GM19467 (cell line): Measurements from ENCODE around the gene SPTBN1.
A peak's percentile ranks its signal among the peaks of the same experiment; 100 is the strongest.

Experiments used
- ATAC-seq: cut with Tn5 transposase; IDR thresholded peaks from one replicate; pipeline ENCODE4 v1.9.1; 2021; ENCODE audit warnings: mild to moderate bottlenecking, moderate library complexity; ENCODE audit not compliant: unreplicated experiment

SPTBN1 gene

GRCh38 chr2:54603357-54603756 is 147.2 kb downstream of the SPTBN1 start:
- ATAC-seq, result no peak

GRCh38 chr2:54603796-54604195 is 147.7 kb downstream of the SPTBN1 start:
- ATAC-seq, result no peak

- ATAC-seq, result peak; percentile 35
These were observed 148.7 kb downstream of the SPTBN1 start for GRCh38 chr2:54604871-54605270.

- no peak for ATAC-seq
These were observed 149.7 kb downstream of the SPTBN1 start for GRCh38 chr2:54605836-54606235.

GRCh38 chr2:54606393-54606958 is 150.3 kb downstream of the SPTBN1 start:
- ATAC-seq, result no peak

GRCh38 chr2:54608224-54608623 is 152.1 kb downstream of the SPTBN1 start:
- no peak for ATAC-seq

GRCh38 chr2:54609241-54609640 is 153.1 kb downstream of the SPTBN1 start:
- ATAC-seq, result no peak

GRCh38 chr2:54609647-54610046 is 153.5 kb downstream of the SPTBN1 start:
- no peak for ATAC-seq

- ATAC-seq, result no peak
These were observed 154.6 kb downstream of the SPTBN1 start for GRCh38 chr2:54610700-54611099.

- no peak for ATAC-seq
These were observed 155.9 kb downstream of the SPTBN1 start for GRCh38 chr2:54611830-54612545.

GRCh38 chr2:54613386-54613785 is 157.3 kb downstream of the SPTBN1 start:
- no peak for ATAC-seq

- no peak for ATAC-seq
These were observed 157.7 kb downstream of the SPTBN1 start for GRCh38 chr2:54613794-54614257.

- no peak for ATAC-seq
These were observed 158.7 kb downstream of the SPTBN1 start for GRCh38 chr2:54614819-54615218.

GRCh38 chr2:54615832-54616534 is 159.9 kb downstream of the SPTBN1 start:
- ATAC-seq, result no peak

GRCh38 chr2:54617409-54617808 is 161.3 kb downstream of the SPTBN1 start:
- no peak for ATAC-seq

GRCh38 chr2:54618646-54619565 is 162.8 kb downstream of the SPTBN1 start:
- ATAC-seq, result no peak

- ATAC-seq, result no peak
These were observed 163.6 kb downstream of the SPTBN1 start for GRCh38 chr2:54619660-54620231.

- ATAC-seq, result no peak
These were observed 164.8 kb downstream of the SPTBN1 start for GRCh38 chr2:54620948-54621347.

- no peak for ATAC-seq
These were observed 168.5 kb downstream of the SPTBN1 start for GRCh38 chr2:54624591-54625071.

- no peak for ATAC-seq
These were observed 170.0 kb downstream of the SPTBN1 start for GRCh38 chr2:54626131-54626530.
